SU-DHL-6 (cell line): ENCODE results near the gene PPP2R3A.

Experiments used
- H2AFZ ChIP-seq: fragments of 200-600 bp; sonication (generic); 2 replicates; pipeline ENCODE4 v1.6.1; 2014; ENCODE audit warnings: low read depth, mild to moderate bottlenecking, moderate library complexity, mixed read lengths, antibody characterized with exemption, low read length; ENCODE audit not compliant: severe bottlenecking
- H3F3A ChIP-seq: fragments of 200-600 bp; shearing (Covaris generic); 2 replicates; pipeline ENCODE4 v1.6.0; 2016; ENCODE audit warnings: antibody characterized with exemption, mild to moderate bottlenecking; ENCODE audit not compliant: insufficient read depth
- H3K27ac ChIP-seq: fragments of 200-600 bp; sonication (generic); 2 replicates; pipeline ENCODE4 v1.5.1; 2016; ENCODE audit warnings: low read depth, mild to moderate bottlenecking, low read length, moderate library complexity, mixed read lengths
- H3K27me3 ChIP-seq: fragments of 200-600 bp; sonication (generic), shearing (Covaris generic); 2 replicates; pipeline ENCODE4 v1.6.0; 2014; ENCODE audit warnings: mild to moderate bottlenecking, low read length
- H3K36me3 ChIP-seq: fragments of 200-600 bp; sonication (generic); 2 replicates; pipeline ENCODE4 v1.6.1; 2014; ENCODE audit warnings: mild to moderate bottlenecking, low read length, mixed read lengths
- H3K4me2 ChIP-seq: fragments of 300-600, 200-600 bp; shearing (Covaris generic), sonication (generic); 2 replicates; pipeline ENCODE4 v1.6.0; 2014; ENCODE audit warnings: low read length, low read depth, mild to moderate bottlenecking; ENCODE audit not compliant: poor library complexity, severe bottlenecking
- H3K4me3 ChIP-seq: fragments of 200-600 bp; sonication (generic); 2 replicates; pipeline ENCODE4 v1.5.1; 2014; ENCODE audit warnings: antibody characterized with exemption, low read length, mild to moderate bottlenecking, mixed read lengths; ENCODE audit not compliant: insufficient read depth, poor library complexity, severe bottlenecking
- H3K79me2 ChIP-seq: fragments of 200-600 bp; sonication (generic); 2 replicates; pipeline ENCODE4 v1.6.1; 2014; ENCODE audit warnings: mild to moderate bottlenecking, low read length, moderate library complexity; ENCODE audit not compliant: insufficient read depth
- H3K9ac ChIP-seq: fragments of 200-600 bp; sonication (generic); 2 replicates; pipeline ENCODE4 v1.7.0; 2014; ENCODE audit warnings: mild to moderate bottlenecking, low read length
- H3K9me2 ChIP-seq: fragments of 200-600 bp; sonication (generic); replicated peaks from 2 replicates; pipeline ENCODE4 v1.6.1; 2014; ENCODE audit warnings: low read length; ENCODE audit not compliant: insufficient read depth
- H3K9me3 ChIP-seq: fragments of 200-600 bp; sonication (generic); 2 replicates; pipeline ENCODE4 v1.6.1; 2014; ENCODE audit warnings: low read length, mixed read lengths; ENCODE audit not compliant: insufficient read depth
- H4K20me1 ChIP-seq: fragments of 200-600 bp; sonication (generic); 2 replicates; pipeline ENCODE4 v1.6.1; 2014; ENCODE audit warnings: low read depth, mild to moderate bottlenecking, antibody characterized with exemption, low read length, moderate library complexity, mixed read lengths
- EZH2phosphoT487 ChIP-seq: fragments of 200-600 bp; sonication (generic), shearing (Covaris generic); conservative IDR thresholded peaks from 2 replicates; pipeline ENCODE4 v1.6.1; 2018; ENCODE audit warnings: mild to moderate bottlenecking, antibody characterized with exemption, low read length, moderate library complexity, mixed read lengths
- TF ChIP-seq, protein P1 (sequence below): fragments of 200-600 bp; sonication (generic); IDR thresholded peaks from one replicate; pipeline ENCODE4 v1.5.1; 2017; ENCODE audit warnings: antibody characterized with exemption, mild to moderate bottlenecking, low read length, moderate library complexity; ENCODE audit not compliant: insufficient read depth, poor library complexity, severe bottlenecking

Gene PPP2R3A

DNA sequence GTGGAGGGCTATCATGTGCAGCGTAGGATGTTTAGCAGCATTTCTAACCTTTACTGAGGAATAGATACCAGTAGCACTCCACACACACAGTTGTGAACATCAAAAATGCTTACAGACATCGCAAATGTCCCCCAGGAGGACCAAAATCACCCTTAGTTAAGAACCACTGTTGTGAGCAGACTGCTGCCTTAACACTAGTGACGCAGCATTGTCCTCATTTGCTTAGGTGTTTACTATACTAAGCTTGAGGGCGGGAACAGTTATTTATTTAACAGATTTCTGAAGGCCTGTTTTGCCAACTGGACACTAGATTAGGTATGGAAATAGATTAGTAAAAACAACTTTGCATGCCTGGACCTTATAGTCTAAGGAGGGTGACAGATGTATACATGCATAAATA lies 2.3 kb downstream of the PPP2R3A start:
- H3K27ac ChIP-seq: no peak overlapping the region
- H3F3A ChIP-seq: no peaks in the 10 kb centered on the region
- no peaks in the 10 kb centered on the region for H3K27me3 ChIP-seq
- H3K4me3 ChIP-seq: no peak overlapping the region
- no peak overlapping the region for H2AFZ ChIP-seq
- H3K9me3 ChIP-seq: no peaks in the 10 kb centered on the region
- H4K20me1 ChIP-seq: no peaks in the 10 kb centered on the region
- H3K79me2 ChIP-seq: no peaks in the 10 kb centered on the region
- H3K9me2 ChIP-seq: no peaks in the 10 kb centered on the region
- no peak overlapping the region for H3K9ac ChIP-seq
- no peaks in the 10 kb centered on the region for H3K36me3 ChIP-seq
- TF ChIP-seq, protein P1, sequence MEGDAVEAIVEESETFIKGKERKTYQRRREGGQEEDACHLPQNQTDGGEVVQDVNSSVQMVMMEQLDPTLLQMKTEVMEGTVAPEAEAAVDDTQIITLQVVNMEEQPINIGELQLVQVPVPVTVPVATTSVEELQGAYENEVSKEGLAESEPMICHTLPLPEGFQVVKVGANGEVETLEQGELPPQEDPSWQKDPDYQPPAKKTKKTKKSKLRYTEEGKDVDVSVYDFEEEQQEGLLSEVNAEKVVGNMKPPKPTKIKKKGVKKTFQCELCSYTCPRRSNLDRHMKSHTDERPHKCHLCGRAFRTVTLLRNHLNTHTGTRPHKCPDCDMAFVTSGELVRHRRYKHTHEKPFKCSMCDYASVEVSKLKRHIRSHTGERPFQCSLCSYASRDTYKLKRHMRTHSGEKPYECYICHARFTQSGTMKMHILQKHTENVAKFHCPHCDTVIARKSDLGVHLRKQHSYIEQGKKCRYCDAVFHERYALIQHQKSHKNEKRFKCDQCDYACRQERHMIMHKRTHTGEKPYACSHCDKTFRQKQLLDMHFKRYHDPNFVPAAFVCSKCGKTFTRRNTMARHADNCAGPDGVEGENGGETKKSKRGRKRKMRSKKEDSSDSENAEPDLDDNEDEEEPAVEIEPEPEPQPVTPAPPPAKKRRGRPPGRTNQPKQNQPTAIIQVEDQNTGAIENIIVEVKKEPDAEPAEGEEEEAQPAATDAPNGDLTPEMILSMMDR: no peak
- no peak for TF ChIP-seq EZH2phosphoT487
- H3K4me2 ChIP-seq: no peak overlapping the region

DNA sequence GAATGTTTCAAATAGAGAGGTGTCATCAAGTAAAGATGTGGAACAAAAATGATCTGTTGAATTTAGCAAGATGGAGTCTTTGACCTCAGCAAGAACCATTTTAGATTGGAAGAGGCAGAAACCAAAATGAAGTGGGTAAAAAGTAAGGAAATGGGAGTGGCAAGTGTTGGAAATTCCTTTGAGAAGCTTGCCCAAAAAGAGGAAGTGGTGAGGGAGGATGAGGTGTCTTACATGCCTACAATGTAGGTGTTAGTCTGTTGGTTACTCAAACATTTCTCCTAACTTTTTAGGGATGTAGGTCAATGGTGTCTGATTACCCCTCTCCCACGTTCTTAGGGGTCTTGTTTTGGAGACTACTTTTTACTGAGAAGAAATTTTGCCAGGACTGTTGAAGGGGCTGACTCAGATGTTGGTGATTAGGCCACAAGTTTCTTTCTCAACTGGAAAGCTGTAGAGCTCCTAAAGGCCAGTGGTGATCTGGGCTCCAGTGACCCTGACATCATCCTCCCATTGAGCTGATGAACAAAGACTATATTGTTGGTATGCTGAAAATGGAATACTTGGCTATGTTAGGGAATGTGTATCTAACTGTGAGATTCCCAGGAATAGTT lies 5.1 kb downstream of the PPP2R3A start:
- Histone ChIP-seq H3K9ac (no peak overlapping the region), H3K4me2 (no peak overlapping the region), H3K9me3 (no peaks in the 10 kb centered on the region), H3K36me3 (no peaks in the 10 kb centered on the region), H3K4me3 (no peak overlapping the region), H3K79me2 (no peaks in the 10 kb centered on the region), H4K20me1 (no peaks in the 10 kb centered on the region), H3K9me2 (no peaks in the 10 kb centered on the region), H3K27me3 (no peaks in the 10 kb centered on the region), H2AFZ (no peak overlapping the region), H3K27ac (no peak overlapping the region), H3F3A (no peaks in the 10 kb centered on the region)
- TF ChIP-seq, protein P1: no peak
- TF ChIP-seq EZH2phosphoT487: no peak

DNA sequence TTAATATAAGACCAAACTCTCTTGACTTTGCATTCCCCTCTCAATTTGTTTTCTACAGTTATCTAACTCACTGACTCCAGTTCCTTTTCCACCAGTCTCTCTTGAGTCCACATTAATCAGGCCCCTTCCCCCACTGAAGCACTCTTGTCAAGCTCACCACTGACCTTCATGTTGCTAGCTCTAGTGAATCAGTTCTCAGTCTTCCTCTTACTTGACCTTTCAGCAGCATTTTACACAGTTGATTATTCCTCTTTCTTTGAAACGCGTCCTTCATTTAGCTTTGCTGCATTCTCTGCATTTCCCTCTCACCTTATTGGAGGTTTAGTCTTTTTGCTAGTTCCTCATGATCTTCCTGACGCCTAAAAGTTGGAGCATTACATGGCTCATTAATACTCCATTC lies 8.3 kb downstream of the PPP2R3A start:
- Histone ChIP-seq H3K79me2 (no peaks in the 10 kb centered on the region), H3K4me3 (no peak overlapping the region), H3K36me3 (no peaks in the 10 kb centered on the region), H3K9me3 (no peaks in the 10 kb centered on the region), H3K9ac (no peak overlapping the region), H3K4me2 (no peak overlapping the region), H2AFZ (no peak overlapping the region), H3K9me2 (no peaks in the 10 kb centered on the region), H3K27ac (no peak overlapping the region), H3F3A (no peaks in the 10 kb centered on the region), H3K27me3 (no peaks in the 10 kb centered on the region), H4K20me1 (no peaks in the 10 kb centered on the region)
- TF ChIP-seq, protein P1: no peak
- no peak for TF ChIP-seq EZH2phosphoT487
